ENCODE measurements around the gene SMAD6. TPM values are rescaled to one million over a fixed set of nuclear protein-coding genes. Genes with fewer than 3 reads are reported as not detected.

SMAD6 gene
- total RNA-seq, 2 experiments from 2014 or later: 0.25 to 0.41 TPM

GRCh38 chr15:66824424-66824823 is 122.4 kb downstream of the SMAD6 start:
- CTCF ChIA-PET: interaction anchor here (1.2 to 1.9 kb wide), 2 partner anchors 26 to 206 kb away, joined by 3 to 7 read pairs; no protein-coding TSS in a partner anchor
- DNase-seq: no peak
- H3K27ac Mint-ChIP-seq: no peak overlapping the region
- H3K4me1 Mint-ChIP-seq (ENCODE audit: low read depth): no peaks in the 10 kb centered on the region
- no peak for ATAC-seq
- no peaks in the 10 kb centered on the region for H3K27me3 Mint-ChIP-seq
- POLR2A ChIA-PET: no interaction called here
- no peaks in the 10 kb centered on the region for H3K9me3 Mint-ChIP-seq
- no peaks in the 10 kb centered on the region for H3K36me3 Mint-ChIP-seq (ENCODE audit: low read depth)
- TF ChIP-seq CTCF (IDR thresholded peaks at IDR 0.05): no peak
- no peak overlapping the region for H3K4me3 Mint-ChIP-seq
- intact Hi-C loops (cut with micrococcal nuclease): no loop called here

GRCh38 chr15:66825139-66825538 is 123.1 kb downstream of the SMAD6 start:
- CTCF ChIA-PET: interaction anchor here (1.0 to 1.9 kb wide), 3 partner anchors 10 to 206 kb away, joined by 3 to 7 read pairs (median 3); no protein-coding TSS in a partner anchor
- DNase-seq: no peak
- Mint-ChIP-seq H3K36me3 (ENCODE audit: low read depth) (no peaks in the 10 kb centered on the region), H3K4me3 (no peak overlapping the region), H3K27ac (no peak overlapping the region), H3K9me3 (no peaks in the 10 kb centered on the region), H3K4me1 (ENCODE audit: low read depth) (no peaks in the 10 kb centered on the region), H3K27me3 (no peaks in the 10 kb centered on the region)
- TF ChIP-seq CTCF (IDR thresholded peaks at IDR 0.05): no peak
- no peak for ATAC-seq
- intact Hi-C loops (cut with micrococcal nuclease): no loop called here
- POLR2A ChIA-PET: interaction anchor here (1.4 kb wide), 1 partner anchor 8 kb away, joined by 3 read pairs; no protein-coding TSS in a partner anchor

- ATAC-seq (no peak), DNase-seq (no peak)
- no peak for TF ChIP-seq CTCF (IDR thresholded peaks at IDR 0.05)
- H3K36me3 Mint-ChIP-seq (ENCODE audit: low read depth): no peaks in the 10 kb centered on the region
- H3K9me3 Mint-ChIP-seq: no peaks in the 10 kb centered on the region
- no peaks in the 10 kb centered on the region for H3K27me3 Mint-ChIP-seq
- no peak overlapping the region for H3K4me3 Mint-ChIP-seq
- H3K27ac Mint-ChIP-seq: no peak overlapping the region
- H3K4me1 Mint-ChIP-seq (ENCODE audit: low read depth): no peaks in the 10 kb centered on the region
- ChIA-PET CTCF (interaction anchor here (1.0 to 1.9 kb wide), 3 partner anchors 10 to 207 kb away, joined by 3 to 7 read pairs (median 3); no protein-coding TSS in a partner anchor), POLR2A (interaction anchor here (1.4 kb wide), 1 partner anchor 8 kb away, joined by 3 read pairs; no protein-coding TSS in a partner anchor)
- intact Hi-C loops (cut with micrococcal nuclease): no loop called here
Measured at GRCh38 chr15:66825731-66826130, 123.7 kb downstream of the SMAD6 start.

- ATAC-seq: no peak
- no peaks in the 10 kb centered on the region for H3K4me1 Mint-ChIP-seq (ENCODE audit: low read depth)
- H3K27me3 Mint-ChIP-seq: peaks cover 1% of the 10 kb centered on the region
- DNase-seq: no peak
- intact Hi-C loops (cut with micrococcal nuclease): no loop called here
- CTCF ChIA-PET: interaction anchor here (1.1 kb wide), 1 partner anchor 25 kb away, joined by 4 read pairs; no protein-coding TSS in a partner anchor
- no peak for TF ChIP-seq CTCF (IDR thresholded peaks at IDR 0.05)
- H3K4me3 Mint-ChIP-seq: no peak overlapping the region
- H3K9me3 Mint-ChIP-seq: no peaks in the 10 kb centered on the region
- POLR2A ChIA-PET: no interaction called here
- H3K36me3 Mint-ChIP-seq (ENCODE audit: low read depth): no peaks in the 10 kb centered on the region
- no peak overlapping the region for H3K27ac Mint-ChIP-seq
Measured at GRCh38 chr15:66826507-66826906, 124.5 kb downstream of the SMAD6 start.

- no peak overlapping the region for H3K4me3 Mint-ChIP-seq
- ChIA-PET CTCF (interaction anchor here (1.1 kb wide), 1 partner anchor 24 kb away, joined by 4 read pairs; no protein-coding TSS in a partner anchor), POLR2A (no interaction called here)
- H3K36me3 Mint-ChIP-seq (ENCODE audit: low read depth): no peaks in the 10 kb centered on the region
- ATAC-seq: no peak
- no peak overlapping the region for H3K27ac Mint-ChIP-seq
- H3K9me3 Mint-ChIP-seq: no peaks in the 10 kb centered on the region
- TF ChIP-seq CTCF (IDR thresholded peaks at IDR 0.05): no peak
- H3K27me3 Mint-ChIP-seq: peaks cover 1% of the 10 kb centered on the region
- no peak for DNase-seq
- H3K4me1 Mint-ChIP-seq (ENCODE audit: low read depth): no peaks in the 10 kb centered on the region
- intact Hi-C loops (cut with micrococcal nuclease): no loop called here
Measured at GRCh38 chr15:66827039-66827697, 125.1 kb downstream of the SMAD6 start.

Data from activated CD8-positive, alpha-beta T cell treated with anti-CD3 and anti-CD28 coated beads for 36 hours (primary cell).